Adrenal gland (tissue), 12 donors: ENCODE results near the gene PLXNA4. TPM values are rescaled to one million over a fixed set of nuclear protein-coding genes. Genes with fewer than 3 reads are reported as not detected.

ENCODE experiments used
- DNase-seq, 7 donors: peaks; one replicate each; pipeline ENCODE4 v3.0.0-alpha.2; 2019 to 2020
- H3K27ac ChIP-seq, 5 donors: fragments of 200-600 bp; sonication (generic) in 4 of 5; 1 replicate in 3 of 5; 2 replicates in 2 of 5; pipeline versions ENCODE4 v1.5.1 to v1.8.0; 2016 to 2020; ENCODE audit warnings: mild to moderate bottlenecking in 1 of 5
- H3K27me3 ChIP-seq: fragments of 200-600 bp; 2 replicates; pipeline ENCODE4 v1.8.0; 2021
- H3K36me3 ChIP-seq, 2 donors: fragments of 200-600 bp; replicated peaks in 1 of 2; 1 replicate in 1 of 2; 2 replicates in 1 of 2; pipeline versions ENCODE4 v1.5.1 to v1.8.0; 2018 to 2022
- H3K4me1 ChIP-seq, 2 donors: fragments of 200-600 bp; replicated peaks in 1 of 2; 1 replicate in 1 of 2; 2 replicates in 1 of 2; pipeline versions ENCODE4 v1.5.1 to v1.8.0; 2018 to 2021
- H3K4me3 ChIP-seq, 4 donors: fragments of 200-600 bp; sonication (generic) in 3 of 4; one replicate each; pipeline ENCODE4 v1.5.1; 2016 to 2018
- H3K9me3 ChIP-seq, 3 donors: fragments of 200-600 bp; sonication (generic) in 1 of 3; replicated peaks in 1 of 3; 1 replicate in 2 of 3; 2 replicates in 1 of 3; pipeline versions ENCODE4 v1.5.1 to v1.8.0; 2016 to 2021
- POLR2A ChIP-seq, 2 donors: fragments of 450-650 bp; IDR thresholded peaks; one replicate each; pipeline ENCODE4 v1.6.1; 2017; ENCODE audit warnings: antibody characterized with exemption in 2 of 2, mild to moderate bottlenecking in 2 of 2, moderate library complexity in 1 of 2
- WGBS, 4 donors: extraction: QIAGEN DNeasy Blood & Tissue Kit in 2 of 4; methylation state at CpG; one replicate each; pipeline versions ENCODE4 v1.1.5 to v1.1.7; 2013 to 2017; 5-methylcytosine and 5-hydroxymethylcytosine counted together
- intact Hi-C, 2 donors: fragments of 100-400 bp; cut with DNase I; formaldehyde crosslinking; loops; one replicate each; pipeline versions ENCODE4 v1.14.1 to v1.15.0; 2022 to 2023
- polyA plus RNA-seq, 3 donors: library from polyadenylated mRNA; stranded (reverse); fragments of 200-250 nt in 2 of 3; fragments of 350-450 nt in 1 of 3; fragmentation: Illumina TruSeq in 1 of 3; extraction: RNeasy Lipid Tissue Mini Kit (QIAGEN cat#74804) in 1 of 3; gene quantifications; one replicate each; pipeline ENCODE4 v1.2.3, GENCODE V29; 2013 to 2014
- total RNA-seq, 9 donors: library from RNA; depleted of rRNA in 4 of 9; stranded (reverse); fragments of >200 nt in 4 of 9; fragments of 120-200 nt in 1 of 9; fragmentation: NEBNext Ultra II Directional in 1 of 9; extraction: Animal tissue kit (Norgen Biotek cat#: 25700) in 1 of 9; gene quantifications; one replicate each; pipeline versions ENCODE4 v1.1.0 to v1.2.4, GENCODE V29; 2013 to 2023
- TF ChIP-seq, protein P1 (sequence below), 6 experiments: fragments of 450-650 bp in 4 of 6; fragments of 200-600 bp in 2 of 6; sonication (generic) in 1 of 6; IDR thresholded peaks; 1 replicate in 5 of 6; 2 replicates in 1 of 6; pipeline versions ENCODE4 v1.5.1 to v1.8.0; 2016 to 2021; ENCODE audit warnings: antibody characterized with exemption in 6 of 6, mild to moderate bottlenecking in 2 of 6, moderate library complexity in 1 of 6
- donor health status: healthy with polysubstance abuse.
- donor health status: Bipolar disorder and iron deficiency.
- donor health status: DM: yes; HTN: yes; CAD: no.
- donor health status: DM: no; HTN: no; CAD: no.
- donor health status: DM: no; HTN: no; CAD: no.
- donor health status: DM: yes; HTN: yes; CAD: no.

The PLXNA4 gene
- total and polyA plus RNA-seq, 12 donors: 0.99 to 10.7 (median 3.6) TPM

DNA sequence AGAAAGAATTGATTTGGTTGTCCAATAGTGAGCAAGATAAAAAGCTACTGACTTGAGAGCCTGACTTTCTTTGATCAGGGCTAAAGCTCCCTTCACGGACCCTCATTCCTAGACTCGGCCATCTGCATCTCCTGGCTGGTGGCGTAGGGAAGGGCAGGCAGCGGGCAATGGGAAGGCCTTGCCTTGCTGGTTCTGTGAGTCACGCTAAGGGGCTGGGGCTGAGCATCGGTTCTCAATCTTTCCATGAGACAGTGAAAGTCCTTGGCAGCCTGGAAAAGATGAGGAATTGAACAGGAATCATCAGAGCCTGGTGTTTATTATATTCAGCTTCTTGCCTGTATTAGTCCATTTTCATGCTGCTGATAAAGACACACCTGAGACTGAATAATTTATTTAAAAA, 475.3 kb downstream of the PLXNA4 start:
- no peak for TF ChIP-seq POLR2A (IDR thresholded peaks at IDR 0.05)
- TF ChIP-seq, protein P1, sequence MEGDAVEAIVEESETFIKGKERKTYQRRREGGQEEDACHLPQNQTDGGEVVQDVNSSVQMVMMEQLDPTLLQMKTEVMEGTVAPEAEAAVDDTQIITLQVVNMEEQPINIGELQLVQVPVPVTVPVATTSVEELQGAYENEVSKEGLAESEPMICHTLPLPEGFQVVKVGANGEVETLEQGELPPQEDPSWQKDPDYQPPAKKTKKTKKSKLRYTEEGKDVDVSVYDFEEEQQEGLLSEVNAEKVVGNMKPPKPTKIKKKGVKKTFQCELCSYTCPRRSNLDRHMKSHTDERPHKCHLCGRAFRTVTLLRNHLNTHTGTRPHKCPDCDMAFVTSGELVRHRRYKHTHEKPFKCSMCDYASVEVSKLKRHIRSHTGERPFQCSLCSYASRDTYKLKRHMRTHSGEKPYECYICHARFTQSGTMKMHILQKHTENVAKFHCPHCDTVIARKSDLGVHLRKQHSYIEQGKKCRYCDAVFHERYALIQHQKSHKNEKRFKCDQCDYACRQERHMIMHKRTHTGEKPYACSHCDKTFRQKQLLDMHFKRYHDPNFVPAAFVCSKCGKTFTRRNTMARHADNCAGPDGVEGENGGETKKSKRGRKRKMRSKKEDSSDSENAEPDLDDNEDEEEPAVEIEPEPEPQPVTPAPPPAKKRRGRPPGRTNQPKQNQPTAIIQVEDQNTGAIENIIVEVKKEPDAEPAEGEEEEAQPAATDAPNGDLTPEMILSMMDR (IDR thresholded peaks at IDR 0.05): no peak
- Histone ChIP-seq H3K4me3 (no peak overlapping the region), H3K36me3 (no peaks in the 10 kb centered on the region)

DNA sequence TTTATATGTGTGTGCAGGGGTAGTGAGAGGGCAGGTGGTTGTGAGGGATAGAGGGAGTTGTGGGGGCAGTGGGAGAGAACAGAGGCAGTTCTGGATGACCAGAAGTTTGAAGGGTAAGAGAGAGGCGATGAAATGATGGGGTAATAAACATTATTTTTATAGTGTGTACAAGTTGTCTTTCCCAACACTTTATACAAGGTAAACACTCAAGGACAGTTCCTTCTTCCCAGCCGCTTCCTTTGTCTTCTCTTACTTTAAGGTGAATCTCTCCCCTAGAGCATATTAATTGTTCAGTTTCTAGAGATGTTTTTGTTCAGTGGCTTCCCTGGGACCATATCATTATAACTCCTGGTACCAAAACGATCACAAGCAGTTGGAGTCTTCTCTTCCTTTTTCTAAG, 475.8 kb downstream of the PLXNA4 start:
- Histone ChIP-seq H3K27me3 (no peaks in the 10 kb centered on the region), H3K4me3 (no peak overlapping the region), H3K36me3 (no peaks in the 10 kb centered on the region), H3K4me1 (no peaks in the 10 kb centered on the region), H3K27ac (no peak overlapping the region), H3K9me3 (no peaks in the 10 kb centered on the region)
- intact Hi-C loops: no loop called here
- DNase-seq: no peak
- TF ChIP-seq POLR2A (IDR thresholded peaks at IDR 0.05): no peak
- TF ChIP-seq, protein P1 (IDR thresholded peaks at IDR 0.05): no peak
- WGBS, 4 donors: 83 to 90% (median 84%) methylated on average over 3 of the region's 3 CpGs

More for the DNA sequence above, 475.3 kb downstream of the PLXNA4 start:
- intact Hi-C loops: no loop called here
- Histone ChIP-seq H3K4me1 (no peaks in the 10 kb centered on the region), H3K27me3 (no peaks in the 10 kb centered on the region), H3K9me3 (no peaks in the 10 kb centered on the region), H3K27ac (no peak overlapping the region)
- 83 to 88% (median 87%) methylated on average over 6 of the region's 6 CpGs for whole genome bisulfite sequencing, 4 donors
- DNase-seq: peak in 1 of 7 donors; percentile 14

GRCh38 chr7:132099163-132099562, 477.1 kb downstream of the PLXNA4 start:
- H3K9me3 ChIP-seq: no peaks in the 10 kb centered on the region
- WGBS, 4 donors: 80 to 89% (median 80%) methylated on average over 2 of the region's 2 CpGs
- intact Hi-C loops: no loop called here
- no peak overlapping the region for H3K4me3 ChIP-seq
- H3K4me1 ChIP-seq: no peaks in the 10 kb centered on the region
- H3K27ac ChIP-seq: no peak overlapping the region
- H3K36me3 ChIP-seq: no peaks in the 10 kb centered on the region
- no peak for DNase-seq
- TF ChIP-seq, protein P1 (IDR thresholded peaks at IDR 0.05): no peak
- H3K27me3 ChIP-seq: no peaks in the 10 kb centered on the region

- intact Hi-C loops: no loop called here
- H3K36me3 ChIP-seq: no peaks in the 10 kb centered on the region
- WGBS, 4 donors: 68 to 89% (median 85%) methylated on average over 1 of the region's 1 CpG
- no peak for DNase-seq
- no peak overlapping the region for H3K27ac ChIP-seq
- no peak overlapping the region for H3K4me3 ChIP-seq
- TF ChIP-seq, protein P1 (IDR thresholded peaks at IDR 0.05): no peak
- TF ChIP-seq POLR2A (IDR thresholded peaks at IDR 0.05): no peak
- H3K9me3 ChIP-seq: no peaks in the 10 kb centered on the region
- H3K27me3 ChIP-seq: no peaks in the 10 kb centered on the region
- no peaks in the 10 kb centered on the region for H3K4me1 ChIP-seq
These were observed 477.9 kb downstream of the PLXNA4 start for GRCh38 chr7:132098327-132098726.
